Stimulated activated CD4-positive, alpha-beta T cell treated with anti-CD3 and anti-CD28 coated beads, Interleukin-4, amount 100 ng/mL, for 4 hours (primary cell): ENCODE data around the gene TAGLN.
"Not testable (repeated sequence)": the region's sequence is repeated elsewhere in the genome, so short reads cannot be mapped to it uniquely, and the experiment has no call there.

ENCODE experiments used
- DNase-seq, 2 experiments: peaks; one replicate each; pipeline ENCODE4 v3.0.0-alpha.2; 2020

The TAGLN gene

DNA sequence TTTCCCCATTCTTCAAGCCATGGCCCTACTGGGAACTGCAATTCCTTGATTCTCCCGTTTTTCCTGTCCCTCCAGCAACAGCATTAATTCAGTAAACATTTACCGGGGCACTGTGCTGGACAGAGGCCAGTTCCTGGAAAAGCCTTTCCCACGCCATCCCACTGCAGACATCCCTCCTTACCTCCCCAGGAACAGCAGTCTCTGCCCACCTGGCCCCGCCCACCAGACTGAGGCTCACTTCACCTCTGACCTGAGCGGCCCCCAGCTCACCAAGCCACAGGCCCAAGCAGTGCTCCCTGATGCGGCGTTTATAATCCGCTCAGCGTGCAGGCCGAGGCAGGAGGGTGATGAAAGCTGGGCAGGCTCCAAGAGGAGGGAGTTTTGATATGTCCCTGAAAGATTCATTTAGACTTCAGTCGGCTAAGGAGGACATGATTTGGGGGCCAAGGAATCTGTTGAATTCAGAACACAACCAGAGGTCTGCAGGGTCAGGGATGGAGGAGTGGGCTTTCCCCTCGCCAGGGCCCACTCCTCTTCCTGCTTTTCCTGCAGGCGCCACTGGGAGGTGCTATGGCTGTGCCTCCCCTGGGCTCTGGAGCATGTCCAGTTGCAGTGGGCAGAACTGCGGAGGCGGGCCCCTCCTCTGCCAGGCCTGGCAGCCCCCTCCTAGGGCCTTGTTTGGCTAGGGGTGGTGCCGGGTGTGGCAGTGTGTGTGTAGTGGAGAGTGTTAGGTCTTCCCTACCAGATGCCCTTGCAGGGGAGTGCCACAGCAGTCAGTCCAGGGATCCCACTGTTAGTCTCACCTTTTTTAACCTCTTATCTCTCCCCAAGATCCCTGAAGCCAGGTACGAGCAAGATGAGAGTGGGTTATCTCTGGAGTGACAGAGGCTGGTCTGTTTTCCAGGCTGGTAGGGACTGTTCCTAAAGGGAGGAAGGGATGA, 1.4 kb upstream of the TAGLN start:
- DNase-seq: no peak

- DNase-seq: no peak
Observed at GRCh38 chr11:117198613-117199012, 557 bp upstream of the TAGLN start.

DNA sequence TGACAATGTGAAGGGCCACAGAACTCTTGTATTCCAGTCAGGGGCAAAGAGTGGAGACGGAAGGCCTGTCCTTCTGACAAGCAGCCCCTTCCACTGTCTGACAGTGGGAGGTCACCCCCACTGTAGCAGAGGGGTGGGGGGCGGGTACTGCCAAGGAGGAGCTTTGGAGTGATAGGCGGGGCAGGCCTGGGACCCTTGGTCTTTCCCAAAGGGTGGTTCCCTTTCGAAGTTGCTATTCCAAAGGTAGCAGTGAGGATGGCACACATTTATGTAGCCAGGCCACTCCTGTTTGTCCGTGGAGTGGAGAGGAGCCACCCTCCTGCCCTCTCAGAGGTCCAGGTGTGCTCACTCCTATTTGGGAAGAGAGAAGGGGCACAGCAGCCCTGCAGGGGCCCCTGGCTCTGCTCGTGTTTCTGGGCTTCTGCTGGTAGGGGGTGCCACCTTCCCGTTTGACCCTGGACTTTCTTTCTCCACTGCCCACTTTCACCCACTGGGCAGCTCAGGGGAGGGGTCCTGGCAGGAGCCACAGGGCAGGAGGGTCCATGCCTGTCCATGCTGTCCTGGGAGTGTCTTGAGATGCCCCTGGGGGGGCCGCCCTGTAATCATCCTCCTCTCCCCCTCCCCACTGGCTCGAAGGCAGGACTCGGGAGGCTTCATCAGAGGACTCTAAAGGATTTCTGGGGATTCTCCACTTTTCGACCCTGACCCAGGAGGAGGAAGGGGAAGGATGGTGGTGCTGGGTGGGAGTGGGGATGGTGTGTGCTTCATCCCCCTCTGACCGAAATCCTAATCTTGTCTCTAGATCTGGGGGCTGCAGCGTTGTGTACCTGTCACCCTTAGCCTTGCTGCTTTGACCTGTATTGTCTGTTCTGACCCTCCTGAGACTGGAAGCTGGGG, 994 bp downstream of the TAGLN start:
- no peak for DNase-seq

DNA sequence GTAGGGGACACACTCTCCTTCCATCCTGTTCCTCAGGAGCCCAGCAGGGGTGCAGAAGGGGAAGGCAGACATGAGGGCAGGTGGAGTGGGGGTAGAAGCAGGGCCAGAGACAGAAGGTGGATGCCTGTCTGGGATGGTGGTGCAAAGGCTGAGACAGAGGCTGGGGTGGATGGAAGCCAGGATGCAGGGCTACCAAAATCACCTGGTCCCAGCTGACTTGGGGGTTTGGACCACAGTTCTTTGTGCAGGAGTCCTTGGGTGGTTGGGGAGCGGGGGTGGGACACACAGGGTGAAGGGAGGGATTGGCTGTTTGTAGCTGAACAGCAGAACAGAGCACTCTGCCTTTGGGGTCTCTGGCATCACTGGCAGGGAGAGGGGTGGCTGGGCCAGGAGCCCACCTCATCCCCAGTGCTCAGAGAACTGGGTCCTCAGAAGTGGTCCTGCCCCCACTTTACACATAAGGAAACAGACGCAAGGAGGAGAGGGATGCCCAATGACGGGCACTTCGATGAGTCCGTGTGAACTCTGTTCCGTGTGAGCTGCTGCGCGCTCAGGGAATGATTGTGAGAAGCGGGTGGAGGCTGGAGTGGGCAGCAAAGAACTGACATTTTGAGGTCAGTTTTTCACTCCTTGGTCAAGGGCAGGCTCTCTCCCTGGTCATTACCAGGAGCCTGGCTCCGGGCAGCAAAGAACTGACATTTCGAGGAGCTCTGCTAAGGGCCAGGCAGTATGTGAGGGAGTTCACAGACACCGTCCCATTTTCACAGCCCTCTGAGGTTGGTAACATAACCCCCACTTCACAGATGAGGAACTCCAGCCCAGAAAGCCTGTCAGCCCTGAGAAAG, 1.9 kb downstream of the TAGLN start:
- DNase-seq: no peak

DNA sequence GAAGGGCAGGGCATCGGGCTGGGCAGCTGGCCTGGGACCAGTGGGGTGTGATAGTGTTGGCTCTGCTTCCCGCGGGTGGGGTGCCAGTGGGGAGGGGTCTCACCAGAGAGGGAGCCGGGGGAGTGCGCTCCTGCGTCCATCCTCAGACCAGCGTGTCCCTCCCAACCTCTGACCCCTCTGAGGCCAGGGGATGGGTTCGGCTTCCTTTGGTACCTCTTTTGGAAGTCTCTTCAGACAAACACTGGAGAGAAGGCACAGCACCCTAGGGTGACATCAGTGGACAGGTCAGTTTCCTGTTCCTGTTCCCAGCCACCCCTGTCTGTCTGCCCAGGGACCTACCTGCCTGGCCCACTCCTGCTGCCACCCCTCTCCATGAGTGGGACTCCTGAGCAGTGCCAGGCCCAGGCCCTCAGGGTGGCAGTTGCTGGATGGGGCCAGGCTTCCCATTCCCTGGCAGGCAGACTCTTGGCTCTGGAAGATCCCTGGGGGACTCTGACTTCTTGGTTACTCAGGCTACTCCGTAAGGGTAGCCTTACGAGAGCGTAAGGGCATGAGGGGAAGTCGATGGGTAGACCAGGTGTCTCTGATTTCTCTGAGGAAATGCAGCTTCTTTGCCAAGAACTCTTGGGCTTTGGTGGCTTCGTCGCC, 2.6 kb downstream of the TAGLN start:
- no peak for DNase-seq

GRCh38 chr11:117202386-117203068, 3.4 kb downstream of the TAGLN start:
- DNase-seq: no peak

- no peak for DNase-seq
Observed at GRCh38 chr11:117203069-117203407, 3.9 kb downstream of the TAGLN start.

DNA sequence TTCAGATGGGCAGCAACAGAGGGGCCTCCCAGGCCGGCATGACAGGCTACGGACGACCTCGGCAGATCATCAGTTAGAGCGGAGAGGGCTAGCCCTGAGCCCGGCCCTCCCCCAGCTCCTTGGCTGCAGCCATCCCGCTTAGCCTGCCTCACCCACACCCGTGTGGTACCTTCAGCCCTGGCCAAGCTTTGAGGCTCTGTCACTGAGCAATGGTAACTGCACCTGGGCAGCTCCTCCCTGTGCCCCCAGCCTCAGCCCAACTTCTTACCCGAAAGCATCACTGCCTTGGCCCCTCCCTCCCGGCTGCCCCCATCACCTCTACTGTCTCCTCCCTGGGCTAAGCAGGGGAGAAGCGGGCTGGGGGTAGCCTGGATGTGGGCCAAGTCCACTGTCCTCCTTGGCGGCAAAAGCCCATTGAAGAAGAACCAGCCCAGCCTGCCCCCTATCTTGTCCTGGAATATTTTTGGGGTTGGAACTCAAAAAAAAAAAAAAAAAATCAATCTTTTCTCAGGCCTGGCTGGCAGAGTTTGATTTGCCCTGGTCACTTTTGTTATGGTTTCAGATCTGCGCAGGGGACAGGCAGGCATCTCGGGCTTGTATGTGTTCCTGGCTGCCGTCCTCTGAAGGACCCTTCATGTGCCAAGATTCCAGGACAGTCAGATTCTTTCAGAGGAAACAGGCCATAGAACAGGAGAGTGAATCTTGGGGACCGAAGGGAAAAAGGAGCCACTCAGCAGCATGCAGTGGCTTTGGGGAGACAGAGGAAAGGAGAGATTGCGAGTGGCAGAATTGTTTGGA, 5.3 kb downstream of the TAGLN start:
- no peak for DNase-seq

GRCh38 chr11:117205211-117205818, 6.1 kb downstream of the TAGLN start:
- DNase-seq: no peak

DNA sequence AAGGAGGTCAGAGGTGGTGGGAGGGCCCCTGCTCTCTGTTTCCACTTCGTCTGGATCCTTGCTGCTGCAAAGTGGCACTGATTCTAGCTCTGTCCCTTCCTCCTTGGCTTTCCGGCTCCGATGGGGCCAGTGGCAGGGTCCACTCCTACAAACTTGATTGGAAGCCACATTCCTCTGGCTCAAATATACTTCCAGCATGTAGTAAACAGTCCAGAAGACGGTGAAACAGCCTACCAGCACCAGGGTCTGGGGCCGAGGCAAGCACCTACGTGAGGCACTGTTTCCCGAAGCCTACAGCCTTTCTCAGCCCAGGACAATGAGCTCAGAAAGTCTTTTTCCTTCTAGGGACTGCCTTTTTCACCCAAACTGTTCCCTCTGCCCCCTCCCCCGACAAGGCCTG, 6.9 kb downstream of the TAGLN start:
- not testable (repeated sequence) for DNase-seq

- not testable (repeated sequence) for DNase-seq
Observed at GRCh38 chr11:117206859-117207258, 7.7 kb downstream of the TAGLN start.

DNA sequence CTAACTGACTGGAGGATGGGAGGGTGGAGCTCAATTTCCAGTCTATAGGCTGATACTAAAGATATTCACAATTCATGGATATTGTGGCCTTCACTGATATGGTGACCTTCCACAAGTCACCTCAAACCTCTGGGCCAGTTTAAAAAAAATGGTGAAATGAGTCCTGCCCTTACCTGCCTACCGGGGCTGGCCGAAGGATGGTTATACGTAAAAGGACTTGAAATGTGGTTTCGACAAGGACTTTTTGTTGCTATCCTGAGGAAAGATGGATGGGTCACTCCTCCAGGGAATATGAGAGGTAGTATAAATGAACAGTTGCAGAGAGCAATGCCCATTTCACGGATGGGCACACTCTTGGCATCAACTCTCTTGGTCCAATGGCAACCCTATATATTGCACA, 8.3 kb downstream of the TAGLN start:
- DNase-seq: not testable (repeated sequence)

DNA sequence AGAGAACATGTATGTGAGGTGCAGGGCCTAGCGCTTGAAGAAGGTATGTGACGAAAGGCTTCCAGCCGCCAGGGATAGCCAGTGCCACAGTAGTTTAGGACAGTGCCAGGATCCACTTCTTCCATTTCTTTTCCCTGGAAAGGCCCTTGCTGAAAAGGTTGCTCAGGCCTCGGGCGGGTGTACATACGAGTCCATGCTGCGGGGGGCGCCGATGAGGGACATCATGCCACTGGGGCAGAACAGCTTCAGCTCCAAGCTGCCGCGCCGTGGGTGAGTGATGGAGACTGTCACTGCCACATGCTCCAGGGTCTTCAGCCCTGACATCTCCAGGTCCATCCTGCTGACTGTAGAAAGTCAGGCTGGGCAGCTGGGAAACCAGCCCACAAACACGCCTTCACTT, 9.5 kb downstream of the TAGLN start:
- DNase-seq: not testable (repeated sequence)

GRCh38 chr11:117209351-117210125, 10.4 kb downstream of the TAGLN start:
- not testable (repeated sequence) for DNase-seq

DNA sequence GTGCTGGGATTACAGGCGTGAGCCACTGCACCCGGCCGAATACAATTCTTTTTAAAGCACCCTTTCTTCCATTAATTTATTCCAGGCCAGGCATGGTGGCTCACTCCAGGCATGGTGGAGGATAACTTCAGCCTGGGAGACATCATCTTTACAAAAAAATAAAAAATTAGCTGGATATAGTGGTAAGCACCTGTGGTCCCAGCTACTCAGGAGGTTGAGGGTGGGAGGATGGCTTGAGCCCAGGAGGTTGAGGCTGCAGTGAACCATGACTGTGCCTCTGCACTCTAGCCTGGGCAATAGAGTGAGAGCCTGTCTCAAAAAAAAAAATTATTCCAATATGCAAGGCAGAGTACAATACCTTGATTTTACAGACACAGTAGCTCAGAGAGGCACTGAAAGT, 11.4 kb downstream of the TAGLN start:
- DNase-seq: no peak

DNA sequence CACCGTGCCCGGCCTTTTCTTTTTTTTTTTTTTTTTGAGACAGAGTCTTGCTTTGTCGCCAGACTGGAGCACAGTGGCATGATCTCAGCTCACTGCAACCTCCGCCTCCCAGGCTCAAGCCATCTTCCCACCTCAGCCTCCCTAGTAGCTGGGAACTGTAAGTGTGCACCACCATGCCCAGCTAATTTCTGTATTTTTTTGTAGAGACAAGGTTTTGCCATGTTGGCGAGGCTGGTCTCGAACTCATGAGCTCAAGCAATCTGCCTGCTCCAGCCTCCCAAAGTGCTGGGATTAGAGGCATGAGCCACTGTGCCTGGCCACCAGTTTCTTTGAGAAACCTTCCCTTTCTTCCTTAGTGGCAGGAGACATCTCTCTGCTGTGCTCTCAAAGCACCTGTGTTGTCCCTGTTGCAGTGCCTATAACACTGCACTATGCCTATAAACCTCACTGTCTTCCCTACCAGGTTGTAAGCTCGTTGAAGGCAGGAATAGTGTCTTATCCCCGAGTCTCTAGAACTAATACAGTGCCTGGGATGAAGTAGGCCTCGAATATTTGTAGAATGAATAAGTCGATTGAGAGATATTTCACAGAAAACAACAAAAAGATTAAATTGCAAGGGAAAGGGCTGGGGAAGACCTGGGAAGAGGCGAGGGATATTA, 13.7 kb downstream of the TAGLN start:
- no peak for DNase-seq

GRCh38 chr11:117214404-117215110, 15.4 kb downstream of the TAGLN start:
- no peak for DNase-seq
